GM18511 (cell line): ENCODE measurements around the gene AP1S2.
A peak's percentile ranks its signal among the peaks of the same experiment; 100 is the strongest.
"Not testable (repeated sequence)": the region's sequence is repeated elsewhere in the genome, so short reads cannot be mapped to it uniquely, and the experiment has no call there.

Source experiments
- ATAC-seq: cut with Tn5 transposase; IDR thresholded peaks from one replicate; pipeline ENCODE4 v1.9.1; 2021; ENCODE audit warnings: mild to moderate bottlenecking, moderate library complexity; ENCODE audit not compliant: unreplicated experiment

Gene AP1S2

GRCh38 chrX:15854712-15855567 is at the start of gene AP1S2:
TSS of gene AP1S2 (minus strand) at chrX:15854813. CDS start at chrX:15852524, 2,289 bp downstream.
- ATAC-seq = peak; percentile 93

DNA sequence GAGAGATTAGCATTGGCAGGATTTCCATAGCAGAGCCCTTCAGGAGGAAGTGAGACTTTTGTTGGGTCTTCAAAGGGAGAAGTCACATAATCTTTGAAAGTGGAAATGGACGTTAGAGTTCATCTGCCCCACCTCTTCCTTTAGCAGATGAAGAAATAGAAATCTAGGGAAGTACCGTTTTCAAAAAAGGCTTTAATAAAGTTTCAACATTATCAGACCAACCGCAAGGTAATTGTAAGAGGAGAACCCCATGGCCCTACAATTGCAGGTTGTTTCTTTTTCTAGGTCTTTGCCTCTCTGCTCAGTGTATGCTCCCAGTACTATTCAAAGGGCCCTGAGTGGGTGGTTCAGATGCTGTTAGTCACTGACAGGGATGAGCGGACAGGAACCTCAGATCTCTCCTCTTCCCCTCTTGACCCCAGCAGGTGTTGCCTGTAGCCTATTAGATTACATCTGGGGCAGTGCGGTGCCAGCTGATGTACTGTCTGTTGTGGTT is 48.6 kb upstream of the AP1S2 start:
- peak; percentile 95 for ATAC-seq

- no peak for ATAC-seq
These were observed 40.7 kb upstream of the AP1S2 start for GRCh38 chrX:15895334-15895733.

DNA sequence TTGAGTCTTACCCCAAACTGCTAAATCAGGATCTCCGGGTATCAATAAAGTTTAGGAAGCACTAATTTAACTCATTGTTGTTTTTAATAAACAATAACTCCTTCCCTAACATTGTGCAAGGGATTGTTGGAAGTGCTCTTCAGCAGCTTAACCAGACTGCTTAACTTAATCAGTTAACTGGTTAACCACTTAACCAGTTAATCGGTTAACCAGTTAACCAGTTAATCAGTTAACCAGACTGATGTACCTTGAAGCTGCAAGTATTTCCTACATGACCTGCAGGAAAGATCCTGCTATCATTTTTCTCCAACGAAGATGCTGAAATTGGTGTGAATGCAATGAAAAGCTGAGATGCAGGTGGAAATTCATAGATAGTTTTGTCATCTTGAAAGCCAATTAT is 40.1 kb upstream of the AP1S2 start:
- ATAC-seq = no peak

GRCh38 chrX:15890463-15890862 is 35.9 kb upstream of the AP1S2 start:
- ATAC-seq = no peak

- no peak for ATAC-seq
These were observed 33.4 kb upstream of the AP1S2 start for GRCh38 chrX:15888062-15888461.

DNA sequence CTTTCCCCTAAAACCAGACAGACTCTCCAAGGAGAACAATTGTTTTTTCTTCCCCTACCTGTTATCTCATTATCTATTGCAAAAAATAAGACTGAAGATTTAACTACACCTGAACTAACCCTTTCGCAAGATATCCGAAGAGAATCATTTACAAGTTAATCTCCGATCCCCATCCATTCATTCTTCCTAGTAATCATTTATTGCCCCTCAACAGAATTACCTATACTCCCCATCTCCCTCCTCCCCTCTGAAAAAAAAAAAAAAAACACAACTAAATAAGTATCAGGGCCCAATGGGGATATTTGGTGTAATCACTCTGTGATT is 28.9 kb upstream of the AP1S2 start:
- no peak for ATAC-seq

- peak; percentile 84 for ATAC-seq
These were observed 28.3 kb upstream of the AP1S2 start for GRCh38 chrX:15882704-15883539.

DNA sequence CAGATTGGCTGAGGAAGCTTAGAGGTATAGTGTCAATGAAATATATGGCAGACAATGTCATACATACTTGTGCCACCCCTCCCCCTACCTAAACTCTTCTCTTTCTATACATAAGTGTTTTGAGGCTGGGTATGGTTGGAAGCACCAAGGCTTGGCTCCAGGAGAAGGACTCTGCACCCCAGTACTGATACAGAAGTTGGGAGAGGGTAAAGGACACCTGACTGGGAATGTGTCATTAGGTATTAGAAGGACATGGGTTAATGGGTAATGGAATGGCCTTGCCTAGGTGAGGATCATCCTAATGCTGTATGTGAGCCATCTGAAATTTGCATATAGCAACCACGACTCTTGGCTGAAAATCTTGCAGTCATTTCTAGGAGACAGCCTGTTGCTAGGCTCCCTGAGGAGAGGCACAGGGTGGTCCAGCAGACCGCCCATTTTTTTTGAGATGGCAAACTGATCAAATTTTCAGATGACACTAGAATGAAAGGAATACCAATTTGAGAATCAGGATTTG is 26.8 kb upstream of the AP1S2 start:
- no peak for ATAC-seq

GRCh38 chrX:15877914-15878313 is 23.3 kb upstream of the AP1S2 start:
- not testable (repeated sequence) for ATAC-seq

DNA sequence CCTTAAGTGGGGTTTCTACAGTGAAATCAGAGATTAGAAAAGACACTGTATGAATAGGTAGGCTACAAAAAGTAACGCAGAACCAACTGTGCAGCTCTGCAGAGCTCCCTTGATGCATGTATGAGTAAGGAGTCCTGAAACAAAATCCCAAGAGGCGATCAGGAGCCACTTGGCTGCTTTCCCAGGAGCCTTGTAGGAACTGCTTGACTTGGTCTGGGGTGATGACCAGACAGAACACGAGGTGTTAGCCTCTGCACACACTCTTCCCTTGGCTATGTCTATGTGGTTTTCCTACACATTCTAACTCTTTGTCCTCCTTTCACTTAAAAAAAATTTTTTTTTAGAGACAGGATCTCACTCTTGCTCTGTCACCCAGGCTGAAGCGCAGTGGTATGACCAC is 22.8 kb upstream of the AP1S2 start:
- ATAC-seq = no peak

DNA sequence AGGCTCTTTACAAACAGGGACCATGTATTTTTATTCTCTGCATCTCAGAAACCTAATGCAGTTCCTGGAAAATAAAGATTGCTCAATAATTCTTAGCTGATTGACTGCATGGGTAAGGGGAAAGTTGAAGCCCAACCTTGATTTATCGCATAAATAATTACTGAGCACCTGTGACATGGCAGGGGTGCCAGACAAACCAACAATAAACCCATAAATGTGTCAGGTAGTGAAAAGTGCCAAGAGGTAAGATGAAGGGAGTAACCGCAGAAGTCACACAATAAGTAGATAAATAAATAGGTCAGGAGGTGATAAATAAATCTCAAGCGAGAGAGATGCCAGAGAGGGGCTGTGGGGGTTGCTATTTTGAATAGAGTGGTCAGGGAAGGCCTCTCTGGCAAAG is 20.1 kb upstream of the AP1S2 start:
- no peak for ATAC-seq

DNA sequence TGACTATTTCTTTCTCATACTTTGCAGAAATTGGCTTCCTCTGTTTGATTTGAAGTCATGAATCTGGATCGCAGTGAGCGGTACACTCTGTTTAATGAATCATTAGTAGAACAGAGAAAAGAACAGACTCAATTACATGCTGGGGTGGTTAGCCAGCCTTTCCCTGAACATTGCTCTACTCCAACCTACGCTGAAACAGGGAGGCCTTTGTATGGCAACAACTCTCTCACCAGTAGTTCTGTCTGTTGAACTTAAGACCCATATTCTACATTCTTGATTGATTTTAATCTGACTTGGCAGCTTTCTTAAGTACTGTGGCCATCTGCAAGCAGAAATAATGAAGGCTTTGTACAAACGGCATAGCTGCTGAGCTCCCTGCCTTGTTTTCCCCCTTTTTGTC is 19.0 kb upstream of the AP1S2 start:
- ATAC-seq = no peak

GRCh38 chrX:15870310-15870709 is 15.7 kb upstream of the AP1S2 start:
- ATAC-seq = no peak

- ATAC-seq = no peak
These were observed 15.1 kb upstream of the AP1S2 start for GRCh38 chrX:15869695-15870094.

DNA sequence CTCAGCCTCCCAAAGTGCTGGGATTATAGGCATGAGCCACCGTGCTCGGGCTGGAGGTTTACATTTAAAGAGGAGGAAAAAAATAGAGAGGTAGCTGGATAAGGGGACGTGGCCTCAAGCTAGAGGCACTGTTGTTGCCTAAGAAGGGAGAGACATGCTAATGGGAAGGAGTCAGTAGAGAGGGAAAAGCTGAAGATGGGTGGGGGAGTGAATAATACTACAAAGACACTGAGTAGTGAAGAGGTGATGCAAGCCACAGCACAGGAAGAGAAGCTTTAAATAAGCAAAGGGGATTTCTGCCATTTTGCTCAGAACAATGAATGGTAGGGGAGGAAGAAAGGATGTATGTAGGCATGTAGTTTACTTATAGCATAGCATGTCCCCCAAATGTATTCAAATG is 11.5 kb upstream of the AP1S2 start:
- ATAC-seq = no peak

- no peak for ATAC-seq
These were observed 10.0 kb upstream of the AP1S2 start for GRCh38 chrX:15864629-15865028.

GRCh38 chrX:15864023-15864422 is 9.4 kb upstream of the AP1S2 start:
- no peak for ATAC-seq

DNA sequence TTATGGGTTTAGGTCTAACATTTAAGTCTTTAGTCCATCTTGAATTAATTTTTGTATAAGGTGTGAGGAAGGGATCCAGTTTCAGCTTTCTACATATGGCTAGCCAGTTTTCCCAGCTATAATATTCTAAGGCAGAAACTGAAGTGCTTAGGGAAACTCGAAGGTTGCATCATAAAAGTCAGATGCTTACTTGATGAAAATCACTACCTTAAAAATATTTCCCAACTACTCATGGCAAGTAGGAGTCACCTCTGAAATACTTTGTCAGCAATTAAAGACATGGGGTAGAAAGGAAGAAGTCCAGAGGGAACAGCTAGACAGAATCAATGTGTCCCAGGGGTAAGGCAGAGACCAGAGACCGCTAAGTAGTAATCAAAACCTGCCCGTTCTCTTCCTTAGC is 6.3 kb upstream of the AP1S2 start:
- no peak for ATAC-seq

DNA sequence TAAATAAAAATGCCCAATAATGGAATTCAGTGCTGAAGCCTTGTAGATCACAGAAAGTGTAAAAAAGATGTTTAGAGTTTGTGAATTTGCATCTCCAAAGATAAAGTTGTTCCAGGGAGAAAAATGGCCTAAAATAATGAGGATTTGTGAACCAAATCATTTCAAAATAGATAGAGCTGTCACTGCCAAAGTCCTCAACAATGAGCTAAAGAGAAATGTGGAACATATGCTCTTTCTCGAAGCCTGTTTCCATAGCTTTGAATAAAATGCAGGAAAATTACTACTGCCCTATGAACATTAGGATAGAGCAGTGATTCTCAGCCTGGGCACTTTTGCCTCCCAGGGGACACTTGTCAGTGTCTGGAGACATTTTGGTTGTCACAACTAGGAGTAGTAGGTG is 3.4 kb upstream of the AP1S2 start:
- no peak for ATAC-seq

- ATAC-seq = no peak
These were observed 2.0 kb upstream of the AP1S2 start for GRCh38 chrX:15856636-15857035.

- ATAC-seq = no peak
These were observed 1.6 kb upstream of the AP1S2 start for GRCh38 chrX:15856222-15856587.
